IMR-90 (cell line): ENCODE measurements around the gene CCNDBP1. TPM values are rescaled to one million over a fixed set of nuclear protein-coding genes. Genes with fewer than 3 reads are reported as not detected.

ENCODE experiments used
- ATAC-seq: fragments of 200-7000 bp; cut with Tn5 transposase; 2 replicates; pipeline ENCODE4 v1.9.1; 2020; ENCODE audit warnings: low read depth, mild to moderate bottlenecking, moderate library complexity
- BruUV-seq: library from RNA; stranded (reverse); fragments of 400-500 nt; replicated peaks from 2 replicates; lab custom pipeline; 2021; lab: Mats Ljungman, UMichigan
- CTCF ChIA-PET: fragments of 300-600 bp; formaldehyde crosslinking; extraction: SDS; loops from one replicate; lab custom pipeline; 2021; ENCODE audit warnings: antibody characterized with exemption; lab: Yijun Ruan, JAX
- POLR2A ChIA-PET: fragments of 300-600 bp; sonication (Branson Sonifier 250); formaldehyde crosslinking; loops from one replicate; lab custom pipeline; 2022; ENCODE audit warnings: antibody characterized with exemption; ENCODE audit not compliant: unreplicated experiment; lab: Charles Lee
- DNase-seq: peaks from one replicate; pipeline ENCODE4 v3.0.0; 2013
- H2AFZ ChIP-seq: replicated peaks from 2 replicates; pipeline ENCODE3; 2013; ENCODE audit warnings: low read length, mild to moderate bottlenecking; ENCODE audit not compliant: poor library complexity
- H2AK5ac ChIP-seq: 2 replicates; pipeline ENCODE4 v1.6.1; 2013; ENCODE audit warnings: low read depth, low read length, inconsistent platforms
- H2AK9ac ChIP-seq: replicated peaks from 2 replicates; pipeline ENCODE3; 2013; ENCODE audit warnings: mild to moderate bottlenecking, low read depth, low read length, moderate library complexity; ENCODE audit not compliant: poor library complexity
- H2BK120ac ChIP-seq: 2 replicates; pipeline ENCODE4 v1.6.1; 2013; ENCODE audit warnings: low read depth, low read length, inconsistent platforms
- H2BK15ac ChIP-seq: 3 replicates; pipeline ENCODE4 v1.6.1; 2013; ENCODE audit warnings: low read depth, low read length, inconsistent platforms
- H2BK20ac ChIP-seq: 2 replicates; pipeline ENCODE4 v1.6.1; 2013; ENCODE audit warnings: low read depth, mild to moderate bottlenecking, inconsistent platforms, low read length, moderate library complexity
- H2BK5ac ChIP-seq: 2 replicates; pipeline ENCODE4 v1.6.1; 2013; ENCODE audit warnings: mild to moderate bottlenecking, low read depth, low read length, inconsistent platforms; ENCODE audit not compliant: poor library complexity, severe bottlenecking
- H3K14ac ChIP-seq: replicated peaks from 2 replicates; pipeline ENCODE4 v1.6.1; 2013; ENCODE audit warnings: low read depth, low read length, inconsistent platforms
- H3K18ac ChIP-seq: 2 replicates; pipeline ENCODE4 v1.6.1; 2013; ENCODE audit warnings: low read depth, low read length, control low read depth
- H3K23ac ChIP-seq: 2 replicates; pipeline ENCODE4 v1.6.1; 2013; ENCODE audit warnings: low read depth, low read length, inconsistent platforms
- H3K27ac ChIP-seq: 2 replicates; pipeline ENCODE4 v1.5.1; 2013; ENCODE audit warnings: mild to moderate bottlenecking, control low read depth, low read length; ENCODE audit not compliant: insufficient read depth
- H3K27me3 ChIP-seq: 2 replicates; pipeline ENCODE4 v1.6.1; 2013; ENCODE audit warnings: low read length; ENCODE audit not compliant: control insufficient read depth, insufficient read depth
- H3K36me3 ChIP-seq: 2 replicates; pipeline ENCODE4 v1.6.1; 2013; ENCODE audit warnings: low read length, mixed read lengths; ENCODE audit not compliant: control insufficient read depth, insufficient read depth
- H3K4ac ChIP-seq: 2 replicates; pipeline ENCODE4 v1.6.1; 2013; ENCODE audit warnings: low read depth, low read length, inconsistent platforms
- H3K4me1 ChIP-seq: 2 replicates; pipeline ENCODE4 v1.6.1; 2013; ENCODE audit warnings: low read length, mixed read lengths; ENCODE audit not compliant: control insufficient read depth, insufficient read depth
- H3K4me2 ChIP-seq: 2 replicates; pipeline ENCODE4 v1.6.1; 2013; ENCODE audit warnings: low read depth, mild to moderate bottlenecking, control low read depth, low read length, moderate library complexity
- H3K4me3 ChIP-seq: 2 replicates; pipeline ENCODE4 v1.5.1; 2013; ENCODE audit warnings: low read depth, mild to moderate bottlenecking, control low read depth, low read length, moderate library complexity; ENCODE audit not compliant: insufficient read depth
- H3K56ac ChIP-seq: 2 replicates; pipeline ENCODE4 v1.6.1; 2013; ENCODE audit warnings: low read length, inconsistent platforms; ENCODE audit not compliant: insufficient read depth; ENCODE audit errors: extremely low read depth
- H3K79me1 ChIP-seq, 2 experiments: 2 replicates each; pipeline ENCODE4 v1.6.1; 2013; ENCODE audit warnings: low read length in 2 of 2, inconsistent platforms in 1 of 2, low read depth in 1 of 2
- H3K9ac ChIP-seq: 2 replicates; pipeline ENCODE4 v1.6.1; 2013; ENCODE audit warnings: low read depth, low read length, control low read depth
- H3K9me1 ChIP-seq: 2 replicates; pipeline ENCODE4 v1.6.1; 2013; ENCODE audit warnings: low read length, inconsistent platforms; ENCODE audit not compliant: insufficient read depth
- H3K9me3 ChIP-seq: 2 replicates; pipeline ENCODE4 v1.6.1; 2013; ENCODE audit warnings: low read length; ENCODE audit not compliant: control insufficient read depth, insufficient read depth
- H4K20me1 ChIP-seq: 2 replicates; pipeline ENCODE4 v1.6.1; 2013; ENCODE audit warnings: low read length, inconsistent platforms; ENCODE audit not compliant: insufficient read depth
- H4K5ac ChIP-seq: 2 replicates; pipeline ENCODE4 v1.6.1; 2013; ENCODE audit warnings: mild to moderate bottlenecking, low read depth, low read length, control low read depth
- H4K8ac ChIP-seq, 2 experiments: 2 replicates each; pipeline ENCODE4 v1.6.1; 2013; ENCODE audit warnings: low read depth in 2 of 2, low read length in 2 of 2, control low read depth in 1 of 2, inconsistent platforms in 1 of 2
- H4K91ac ChIP-seq: 2 replicates; pipeline ENCODE4 v1.6.1; 2013; ENCODE audit warnings: low read depth, low read length, inconsistent platforms; ENCODE audit not compliant: insufficient read depth
- CHD1 ChIP-seq: IDR thresholded peaks from 2 replicates; pipeline ENCODE4 v1.6.1; 2012; ENCODE audit warnings: low read depth, low read length, improper control_type of control experiment
- FOS ChIP-seq: fragments of 150-350 bp; IDR thresholded peaks from 2 replicates; pipeline ENCODE4 v1.6.1; 2016; ENCODE audit warnings: low read depth, low read length
- WGBS, 2 experiments: methylation state at CpG; one replicate each; pipeline versions ENCODE4 v1.1.5 to v1.1.7; 2013; ENCODE audit warnings: missing lambda C conversion rate in 2 of 2; ENCODE audit not compliant: insufficient read length in 1 of 2; ENCODE audit errors: extremely low coverage in 2 of 2; 5-methylcytosine and 5-hydroxymethylcytosine counted together
- dilution Hi-C: fragments of 300-500 bp; cut with HindIII; formaldehyde crosslinking; loops from one replicate; pipeline ENCODE4 v1.14.3; 2018; ENCODE audit warnings: low sequenced_read_pairs; ENCODE audit not compliant: unreplicated experiment
- in situ Hi-C: fragments of 300-500 bp; cut with MboI; formaldehyde crosslinking; loops from 3 replicates; pipeline ENCODE4 v1.14.3; 2019; ENCODE audit warnings: low sequenced_read_pairs, inconsistent platforms, mixed read lengths
- intact Hi-C: fragments of 100-400 bp; cut with micrococcal nuclease; formaldehyde crosslinking; loops from 2 replicates; pipeline ENCODE4 v1.10.0; 2022
- polyA plus RNA-seq, 3 experiments: library from polyadenylated mRNA; depleted of rRNA; stranded (reverse); fragments of >200 nt; gene quantifications; 2 replicates each; pipeline ENCODE4 v1.2.3, GENCODE V29; 2012; ENCODE audit warnings: low replicate concordance in 1 of 3
- total RNA-seq: library from RNA; depleted of rRNA; stranded (reverse); fragments of >200 nt; gene quantifications from 2 replicates; pipeline ENCODE4 v1.2.3, GENCODE V29; 2012

CCNDBP1 gene
- total and polyA plus RNA-seq, 2 of the 4 experiments (the other 2 are of a cell fraction) = 34.9 to 40.3 TPM

GRCh38 chr15:43237842-43238470, 52.8 kb downstream of the CCNDBP1 start:
- Histone ChIP-seq H2AFZ (no peak overlapping the region), H4K5ac (no peak overlapping the region), H2AK9ac (no peak overlapping the region), H3K14ac (no peak overlapping the region), H3K9me3 (no peaks in the 10 kb centered on the region), H2AK5ac (no peak overlapping the region), H3K4ac (no peak overlapping the region), H3K79me1 (no peaks in the 10 kb centered on the region), H3K27me3 (peaks cover 72% of the 10 kb centered on the region), H3K4me3 (no peak overlapping the region), H3K27ac (no peak overlapping the region), H3K18ac (no peak overlapping the region), H4K20me1 (no peaks in the 10 kb centered on the region), H3K4me1 (no peaks in the 10 kb centered on the region), H3K23ac (no peak overlapping the region), H3K9me1 (no peaks in the 10 kb centered on the region; the same call in 1 of the 2 replicates), H3K56ac (no peak overlapping the region), H2BK20ac (no peak overlapping the region), H3K9ac (no peak overlapping the region), H4K91ac (no peak overlapping the region), H2BK120ac (no peak overlapping the region), H4K8ac (no peak overlapping the region), H2BK5ac (no peak overlapping the region), H3K36me3 (no peaks in the 10 kb centered on the region), H3K4me2 (no peak overlapping the region), H2BK15ac (no peak overlapping the region)
- no TSS peak for BruUV-seq
- ATAC-seq (no peak), DNase-seq (no peak)
- dilution Hi-C loops = no loop called here
- in situ Hi-C loops = no loop called here
- WGBS, 2 experiments = 46% methylated on average over 4 of the region's 9 CpGs; no CpG with 5 or more reads in 1 of the 2 experiments
- POLR2A ChIA-PET = no interaction called here
- intact Hi-C loops = no loop called here
- TF ChIP-seq CHD1 (no peak), FOS (no peak)
- CTCF ChIA-PET = no interaction called here
